Stimulated activated CD8-positive, alpha-beta memory T cell treated with anti-CD3 and anti-CD28 coated beads, Interleukin-4, amount 100 ng/mL, for 24 hours (primary cell): ENCODE results near the gene WFDC1.

Experiments used
- DNase-seq: peaks from one replicate; pipeline ENCODE4 v3.0.0-alpha.2; 2020; ENCODE audit warnings: low read depth

Gene WFDC1

DNA sequence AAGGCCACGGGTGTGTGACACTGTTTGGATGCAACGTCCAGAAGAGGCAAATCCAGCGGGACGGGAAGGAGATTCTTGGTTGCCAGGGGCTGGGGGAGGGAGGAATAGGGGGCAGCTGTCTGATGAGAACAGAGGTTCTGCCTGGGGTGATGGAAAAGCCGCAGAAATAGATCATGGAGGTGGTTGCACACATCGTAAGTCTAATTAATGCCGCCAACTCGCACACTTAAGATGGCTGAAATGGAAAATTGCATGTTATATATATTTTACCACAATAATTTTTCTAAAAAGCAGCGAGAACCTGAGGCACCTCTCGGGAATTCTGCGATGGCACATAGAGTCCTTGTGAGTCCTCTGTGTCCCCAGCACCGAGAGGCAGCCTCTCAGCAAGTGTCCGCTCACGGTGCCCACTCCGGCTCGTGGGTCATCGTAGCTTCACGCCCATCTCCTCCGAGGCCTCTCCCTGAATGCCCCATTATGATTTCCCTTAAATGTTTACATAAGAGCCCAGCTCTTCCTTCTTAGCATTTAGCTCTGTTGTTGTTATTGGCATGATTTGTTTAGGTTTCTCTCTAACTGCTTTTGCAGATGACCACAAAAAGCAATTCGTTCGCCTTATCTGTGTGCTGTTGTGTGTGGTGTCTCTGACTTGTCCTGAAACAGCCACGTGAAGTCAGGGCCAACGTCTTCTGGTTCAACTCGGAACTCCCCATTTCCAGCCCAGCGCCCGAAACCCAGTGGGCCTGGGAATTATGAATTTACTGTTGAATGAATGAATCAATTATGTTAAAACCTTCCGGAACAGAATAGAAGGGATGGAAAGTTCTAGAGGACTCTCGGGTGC lies 7.7 kb downstream of the WFDC1 start:
- DNase-seq = no peak

DNA sequence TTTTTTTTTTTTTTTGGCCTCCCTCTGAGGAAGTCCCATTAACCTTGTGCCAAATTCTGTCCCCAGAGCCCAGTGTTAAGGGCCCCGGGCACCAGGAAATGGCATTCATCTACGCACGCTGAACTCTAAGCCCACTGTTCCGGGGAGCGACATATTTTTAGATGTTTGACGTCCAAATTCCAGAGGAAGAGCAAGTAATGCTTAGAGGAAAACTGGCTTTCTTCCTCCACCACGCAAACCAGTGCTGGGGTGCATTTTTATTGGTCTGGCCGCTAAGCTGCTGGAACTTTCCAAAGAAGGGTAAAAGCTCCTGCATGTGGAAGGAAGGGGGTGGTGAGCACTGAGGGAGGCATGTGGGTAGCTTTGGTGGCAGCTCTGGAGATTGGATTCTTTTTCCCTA lies 8.3 kb downstream of the WFDC1 start:
- no peak for DNase-seq

DNA sequence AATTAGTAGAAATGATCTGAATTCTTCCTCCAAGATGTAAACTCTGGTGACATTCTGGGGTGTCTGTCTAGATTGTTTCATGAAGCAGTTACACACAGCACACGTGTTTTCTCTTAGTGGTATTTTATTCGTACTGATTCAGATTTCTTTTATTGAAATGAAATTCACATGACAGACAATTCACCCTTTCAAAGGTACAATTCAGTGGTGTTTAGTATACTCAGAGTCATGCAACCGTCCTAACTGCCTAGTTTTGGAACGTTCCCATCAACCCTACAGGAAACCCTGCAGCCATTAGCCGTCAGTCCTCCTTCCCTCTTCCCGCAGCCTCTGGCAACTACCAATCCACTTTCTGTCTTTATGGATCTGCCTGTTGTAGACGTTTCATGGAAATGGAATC lies 8.8 kb downstream of the WFDC1 start:
- no peak for DNase-seq

DNA sequence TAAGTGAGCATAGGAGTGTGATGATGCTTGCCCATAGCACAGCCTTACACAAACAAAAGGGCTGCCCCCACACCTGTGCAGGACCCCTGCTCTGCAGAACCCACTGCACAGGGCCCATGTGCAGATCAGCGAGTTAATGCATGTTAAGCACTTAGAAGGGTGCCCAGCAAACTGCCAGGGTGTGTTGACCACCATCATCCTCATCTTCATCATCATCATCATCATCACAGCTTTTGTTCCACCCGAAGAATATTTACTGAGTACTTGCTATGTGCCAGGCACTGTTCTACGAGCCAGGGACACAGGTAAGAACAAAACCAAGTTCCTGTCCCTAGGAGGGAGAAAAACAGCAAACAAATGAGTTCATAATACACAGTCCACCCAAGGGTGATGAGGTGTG lies 11.9 kb downstream of the WFDC1 start:
- DNase-seq = no peak

DNA sequence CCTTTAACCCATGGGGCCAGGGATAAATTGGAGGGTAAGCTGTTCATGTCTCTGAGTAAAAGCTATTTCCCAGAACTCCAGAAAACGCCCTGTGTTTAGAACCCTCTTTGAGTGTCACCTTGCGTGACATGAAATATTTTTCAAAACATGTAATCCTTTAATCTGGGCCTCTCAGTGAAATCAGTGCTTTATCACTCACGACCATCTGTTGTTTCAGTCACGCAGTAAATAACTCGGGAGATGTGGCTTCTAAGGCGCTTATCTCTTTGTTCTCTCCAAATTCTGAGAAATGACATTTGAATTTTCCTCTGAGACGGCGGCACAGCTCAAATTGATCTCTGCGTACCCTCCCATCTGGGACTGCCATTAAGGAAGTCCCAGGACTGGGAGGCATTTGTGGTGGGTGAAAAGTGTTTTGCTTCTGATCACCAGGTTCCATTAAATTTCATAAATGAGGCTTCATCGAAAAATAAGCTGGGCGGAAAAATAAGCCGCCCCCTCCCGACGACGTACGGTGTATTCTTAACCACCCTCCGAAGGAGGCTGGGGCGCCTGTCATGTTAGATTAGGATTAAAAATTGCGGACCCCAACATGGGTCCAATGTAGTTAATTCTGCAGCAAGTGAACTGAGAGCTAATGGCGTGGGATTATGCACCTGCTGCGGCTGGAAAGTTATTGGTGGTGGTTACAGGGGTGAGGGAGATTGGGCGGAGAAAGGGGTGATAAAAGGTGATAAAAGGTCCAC lies 12.7 kb downstream of the WFDC1 start:
- DNase-seq = no peak

DNA sequence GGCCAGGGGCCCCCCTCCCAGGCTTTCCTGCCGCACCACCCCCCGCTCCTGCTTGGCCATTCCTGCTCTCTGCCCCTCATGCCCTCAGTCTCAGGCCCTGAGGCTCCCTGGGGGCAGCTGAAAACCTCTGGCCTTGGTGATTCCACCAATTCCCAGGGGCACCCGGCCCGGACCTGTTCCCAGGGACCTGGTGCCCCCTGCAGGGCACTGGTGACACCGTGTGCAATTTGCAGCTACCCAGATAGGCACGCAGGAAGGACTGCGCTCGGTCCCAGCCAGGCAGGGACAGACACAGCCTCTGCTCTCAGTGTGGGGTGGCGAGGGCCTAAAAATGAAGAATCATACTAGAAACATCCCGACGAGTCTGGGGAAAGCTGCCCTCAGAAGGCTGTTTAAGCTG lies 13.4 kb downstream of the WFDC1 start:
- no peak for DNase-seq

DNA sequence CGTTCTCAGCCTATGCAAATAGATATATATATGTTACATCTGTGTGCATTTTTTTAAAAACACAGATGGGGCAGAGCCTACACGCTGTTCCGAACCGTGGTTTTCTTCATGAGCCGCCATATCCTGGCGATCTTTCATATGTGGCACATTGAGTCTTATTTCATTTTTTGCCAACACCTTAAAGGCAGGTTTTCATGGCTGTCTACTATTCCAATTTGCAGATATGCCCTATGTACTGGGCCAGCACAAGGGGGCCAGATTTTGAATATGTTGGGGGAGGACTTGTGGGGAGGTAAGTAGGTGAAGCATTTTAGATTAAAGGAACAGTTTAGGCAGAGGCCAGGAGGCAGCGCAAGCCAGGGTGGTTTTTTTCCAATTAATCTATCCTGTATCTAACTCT lies 16.0 kb downstream of the WFDC1 start:
- no peak for DNase-seq

DNA sequence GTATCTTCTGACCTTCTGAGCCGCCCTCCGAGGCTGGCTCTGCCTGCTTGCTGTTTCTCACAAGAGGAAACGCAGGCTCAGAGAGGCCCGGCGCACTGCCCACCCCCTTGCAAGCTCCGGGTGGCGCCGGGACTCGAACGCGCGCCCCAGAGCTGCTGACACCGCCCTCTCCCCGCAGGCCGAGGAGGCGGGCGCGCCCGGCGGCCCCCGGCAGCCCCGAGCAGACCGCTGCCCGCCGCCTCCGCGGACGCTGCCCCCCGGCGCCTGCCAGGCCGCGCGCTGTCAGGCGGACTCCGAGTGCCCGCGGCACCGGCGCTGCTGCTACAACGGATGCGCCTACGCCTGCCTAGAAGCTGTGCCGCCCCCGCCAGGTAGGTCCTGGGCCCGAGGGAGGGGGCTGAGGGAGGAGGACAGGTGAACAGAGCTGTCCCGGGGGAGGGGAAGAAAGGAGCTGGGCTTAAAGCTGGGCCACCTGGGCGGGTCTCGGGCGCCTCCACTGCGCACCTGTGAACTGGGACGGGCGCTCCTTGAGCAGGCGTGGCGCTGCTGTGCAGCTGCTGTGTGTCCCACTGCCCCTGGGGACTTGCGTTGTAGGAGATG lies 18.2 kb downstream of the WFDC1 start:
- DNase-seq = no peak

DNA sequence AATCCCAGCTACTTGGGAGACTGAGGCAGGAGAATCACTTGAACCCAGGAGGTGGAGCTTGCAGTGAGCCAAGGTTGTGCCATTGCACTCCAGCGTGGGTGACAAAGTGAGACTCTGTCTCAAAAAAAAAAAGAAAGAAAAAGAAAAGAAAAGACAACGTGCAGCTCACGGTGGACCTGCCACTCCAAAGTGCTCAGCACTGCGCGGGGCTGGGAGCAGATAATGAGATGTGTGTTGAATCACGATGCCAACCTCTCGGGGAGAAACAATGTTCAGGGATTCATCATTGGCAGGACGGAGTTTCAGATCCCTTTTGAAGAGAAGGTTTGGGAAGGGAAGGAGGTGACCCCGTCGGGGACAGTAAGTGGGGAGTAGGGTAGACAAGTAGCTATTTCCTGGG lies 19.2 kb downstream of the WFDC1 start:
- DNase-seq = no peak

DNA sequence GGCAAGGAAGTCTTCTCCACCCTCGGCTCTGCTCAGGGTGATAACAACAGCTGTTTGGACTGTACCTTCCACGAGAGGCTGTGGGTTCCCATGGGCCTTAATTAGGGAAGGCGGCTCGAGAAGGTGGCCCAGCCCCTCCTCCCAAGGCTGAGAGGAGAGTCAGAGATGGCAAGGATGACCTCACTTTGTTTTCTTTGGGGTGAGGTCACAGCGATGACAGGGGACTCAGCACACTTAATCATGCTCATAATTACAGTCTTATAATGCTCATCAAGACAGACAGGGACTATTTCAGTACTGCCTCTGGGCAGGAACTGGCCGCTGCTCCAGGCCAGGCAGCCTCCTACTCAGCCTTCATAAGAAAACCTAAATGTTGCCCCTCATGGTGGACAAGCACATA lies 19.7 kb downstream of the WFDC1 start:
- no peak for DNase-seq

DNA sequence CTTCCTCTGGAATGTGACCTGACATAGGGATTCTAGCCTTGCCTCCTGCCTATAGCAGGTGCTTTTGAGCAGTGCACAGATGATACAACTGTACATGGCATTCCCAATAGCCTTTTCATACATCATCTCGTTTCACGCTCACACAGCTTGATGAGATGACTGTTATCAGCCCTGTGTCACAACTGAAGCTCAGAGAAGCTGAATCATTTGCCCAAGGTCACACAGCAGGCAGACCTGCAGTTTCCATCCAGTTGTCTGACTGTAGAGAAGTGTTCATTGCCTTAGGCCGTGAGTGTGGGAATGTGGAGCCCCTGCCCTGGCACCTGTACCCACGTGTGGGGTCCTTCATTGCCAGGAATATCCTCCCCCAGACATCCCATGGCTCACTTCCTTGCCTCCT lies 20.1 kb downstream of the WFDC1 start:
- no peak for DNase-seq

DNA sequence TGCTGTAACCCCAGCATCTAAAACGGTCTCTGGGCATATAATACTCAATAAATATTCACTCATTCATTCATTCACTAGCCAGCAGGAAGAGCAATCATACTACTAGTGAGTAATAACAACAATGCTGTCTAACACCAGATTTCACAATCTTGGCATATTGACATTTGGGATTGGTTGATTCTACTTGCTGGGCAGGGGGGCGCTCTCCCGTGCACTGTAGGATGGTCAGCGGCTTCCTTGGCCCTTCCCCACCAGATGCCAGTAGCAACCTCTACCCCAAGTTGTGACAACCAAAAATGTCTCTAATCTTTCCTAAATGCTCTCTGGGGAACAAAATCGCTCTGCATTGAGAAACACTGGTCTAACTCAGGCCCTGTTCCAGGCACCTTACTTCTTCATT lies 20.7 kb downstream of the WFDC1 start:
- no peak for DNase-seq

DNA sequence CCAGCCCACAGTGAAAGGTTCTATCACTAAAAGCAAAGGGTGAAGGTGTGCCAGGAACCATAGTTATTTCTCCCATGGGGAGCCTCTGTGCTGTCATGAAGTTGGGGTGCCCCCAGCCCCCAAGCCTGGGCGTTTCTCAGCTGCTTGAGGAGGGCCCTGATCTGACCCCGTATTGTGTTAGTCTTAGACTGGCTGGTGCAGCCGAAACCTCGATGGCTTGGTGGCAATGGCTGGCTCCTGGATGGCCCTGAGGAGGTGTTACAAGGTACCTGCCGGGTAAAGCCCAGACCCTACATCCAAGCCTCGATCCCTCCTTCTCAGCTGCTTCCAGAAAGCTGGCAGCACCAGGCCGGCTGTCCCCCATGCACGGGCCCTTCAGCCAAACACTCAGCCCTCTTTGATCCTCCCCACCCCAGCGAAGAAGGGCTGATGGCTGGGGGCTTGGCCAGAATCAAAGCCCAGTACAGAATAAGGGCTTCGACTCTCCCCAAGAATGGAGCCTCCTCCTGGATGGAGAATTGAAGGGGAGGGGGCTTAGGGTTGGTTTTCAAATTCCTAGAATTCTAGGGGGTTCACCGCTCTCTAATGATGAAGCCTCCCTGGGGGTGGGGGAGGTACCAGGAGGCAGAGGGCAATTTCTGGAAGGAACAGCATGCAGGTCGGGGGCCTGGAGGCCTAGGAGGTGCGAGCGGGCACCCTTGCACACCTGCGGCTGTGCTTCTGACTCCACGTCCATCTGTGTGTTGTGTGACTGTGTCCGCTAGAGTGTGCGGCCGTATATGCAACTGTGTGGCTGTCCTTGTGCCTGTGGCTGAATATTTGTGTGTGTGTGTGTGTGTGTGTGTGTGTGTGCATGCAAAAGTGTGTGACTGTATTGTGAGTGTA lies 23.7 kb downstream of the WFDC1 start:
- DNase-seq = no peak

DNA sequence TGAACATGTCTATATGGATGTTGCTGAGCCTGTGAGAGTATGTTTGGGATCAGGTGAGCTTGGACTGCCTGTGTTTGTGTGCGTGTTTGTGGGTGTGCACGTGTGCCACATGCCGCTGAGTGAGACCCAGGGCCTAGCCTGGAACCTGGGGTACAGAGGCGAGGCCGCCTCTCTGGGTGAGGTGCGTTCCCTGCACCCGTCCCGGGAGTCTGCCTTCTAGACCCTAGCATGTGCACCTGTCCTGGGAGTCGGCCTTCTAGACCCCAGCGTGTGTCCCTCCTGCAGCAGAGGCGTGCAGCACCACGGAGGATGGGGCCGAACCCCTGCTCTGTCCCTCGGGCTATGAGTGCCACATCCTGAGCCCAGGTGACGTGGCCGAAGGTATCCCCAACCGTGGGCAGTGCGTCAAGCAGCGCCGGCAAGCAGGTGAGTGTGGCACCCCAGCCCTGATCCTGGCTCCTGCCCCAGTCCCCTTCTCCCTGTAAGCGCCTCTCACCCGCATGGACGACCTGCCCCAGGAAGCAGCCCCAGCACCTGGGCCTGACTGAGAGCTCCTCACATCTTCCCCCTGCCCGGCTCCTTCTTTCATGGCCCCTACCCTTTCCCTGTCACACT lies 24.6 kb downstream of the WFDC1 start:
- no peak for DNase-seq

DNA sequence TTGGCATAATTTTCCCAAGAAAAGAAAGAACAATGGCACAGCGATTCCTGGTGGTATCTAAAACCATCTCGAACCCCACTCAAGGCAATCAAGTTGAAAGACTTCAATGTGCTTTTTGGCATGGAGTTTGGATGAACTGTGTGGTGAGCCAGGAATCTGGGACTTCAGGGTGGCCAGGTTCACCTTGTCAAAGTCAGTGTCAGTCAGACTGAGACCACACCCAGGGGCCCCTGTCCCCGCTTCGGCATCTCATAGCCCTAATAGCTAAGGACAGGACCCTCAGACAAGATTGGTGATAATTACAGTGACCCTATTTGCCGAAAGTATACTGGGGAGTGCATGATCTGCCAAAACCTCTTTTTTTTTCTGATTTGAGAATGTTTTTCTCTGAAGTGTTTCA lies 25.8 kb downstream of the WFDC1 start:
- DNase-seq = no peak

DNA sequence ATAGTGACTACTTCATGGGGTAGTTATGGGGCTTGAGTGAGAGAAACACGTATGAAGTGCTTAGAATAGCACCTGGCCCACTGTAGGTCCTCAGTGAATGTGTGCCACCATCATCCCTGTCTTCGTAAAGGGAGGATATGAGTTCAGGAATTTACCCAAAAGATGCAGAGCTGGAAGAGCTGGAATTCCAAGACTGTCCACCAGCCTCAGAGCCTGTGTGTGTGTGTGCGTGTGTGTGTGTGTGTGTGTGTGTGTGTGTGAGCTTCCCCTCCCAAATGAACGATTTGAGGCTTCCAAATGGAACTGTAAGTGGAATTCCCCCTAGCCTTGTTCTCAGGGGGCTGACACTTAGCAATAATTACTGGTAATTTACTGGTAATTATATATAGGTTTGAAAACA lies 27.3 kb downstream of the WFDC1 start:
- no peak for DNase-seq

DNA sequence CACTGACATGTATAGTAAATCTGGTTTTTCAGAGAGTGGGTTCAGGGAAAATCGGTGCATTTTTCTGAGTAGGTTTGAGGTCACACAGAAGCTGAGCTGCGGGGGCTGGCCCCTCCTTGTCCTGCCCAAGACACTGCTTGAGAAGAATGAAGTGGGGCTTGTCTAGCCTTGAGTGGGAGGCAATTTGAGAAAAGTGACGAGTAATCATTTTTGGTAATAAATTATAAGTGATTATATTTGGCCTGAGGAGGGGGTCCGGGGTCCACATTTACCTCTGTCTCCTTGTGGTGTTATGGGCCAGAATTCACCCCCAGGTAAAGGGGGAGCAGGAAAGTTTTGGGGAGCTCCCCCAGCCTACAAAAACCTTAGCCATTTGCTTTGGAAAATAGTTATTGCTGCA lies 28.1 kb downstream of the WFDC1 start:
- DNase-seq = no peak

DNA sequence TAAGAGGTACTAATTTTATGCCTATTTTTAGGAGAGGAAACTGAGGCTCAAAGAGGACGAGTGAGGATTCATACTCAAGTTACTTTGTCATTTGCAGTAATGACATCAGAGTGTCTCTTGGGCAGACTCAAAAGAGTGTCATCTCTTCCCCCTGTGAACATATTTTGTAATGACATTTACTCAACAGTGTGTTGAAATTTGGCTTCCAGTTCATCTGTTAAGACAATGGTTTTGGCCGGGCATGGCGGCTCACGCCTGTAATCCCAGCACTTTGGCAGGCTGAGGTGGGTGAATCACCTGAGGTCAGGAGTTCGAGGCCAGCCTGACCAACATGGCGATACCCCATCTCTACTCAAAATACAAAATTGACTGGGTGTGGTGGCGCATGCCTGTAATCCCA lies 28.9 kb downstream of the WFDC1 start:
- DNase-seq = no peak

DNA sequence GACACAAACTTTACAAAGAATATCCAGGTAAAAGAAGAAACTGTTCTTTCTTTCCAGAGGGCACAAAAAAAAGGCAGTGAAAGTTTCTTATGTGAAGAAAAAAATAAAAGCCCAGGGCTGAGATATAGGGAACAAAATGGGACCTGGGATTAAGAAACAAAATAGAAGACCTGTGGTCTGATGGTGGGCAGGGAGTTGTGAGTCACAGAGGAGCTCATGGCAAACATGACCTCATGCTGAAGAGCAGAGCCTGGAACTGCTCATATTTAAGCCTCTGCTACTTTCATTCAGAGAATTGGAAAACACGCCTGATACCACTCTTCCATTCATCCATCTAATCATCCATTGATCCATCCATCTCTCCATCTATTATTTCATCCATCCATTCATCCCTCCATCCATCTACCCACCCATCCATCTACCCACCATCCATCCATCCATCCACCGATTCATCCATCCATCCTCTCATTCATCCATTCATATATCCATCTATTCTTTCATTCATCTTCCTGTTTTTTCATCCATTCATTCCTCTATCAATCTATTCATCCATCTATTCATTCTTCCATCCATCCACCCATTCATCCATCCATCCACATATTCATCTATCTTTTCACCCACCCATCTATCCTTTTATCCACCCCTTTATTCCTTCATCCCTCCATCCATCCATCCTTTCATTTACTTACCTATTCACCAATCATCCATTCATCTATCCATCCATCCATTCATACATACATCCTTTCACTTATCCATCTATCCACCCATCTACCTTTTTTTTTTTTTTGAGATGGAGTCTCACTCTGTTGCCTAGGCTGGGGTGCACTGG lies 30.0 kb downstream of the WFDC1 start:
- DNase-seq = no peak

DNA sequence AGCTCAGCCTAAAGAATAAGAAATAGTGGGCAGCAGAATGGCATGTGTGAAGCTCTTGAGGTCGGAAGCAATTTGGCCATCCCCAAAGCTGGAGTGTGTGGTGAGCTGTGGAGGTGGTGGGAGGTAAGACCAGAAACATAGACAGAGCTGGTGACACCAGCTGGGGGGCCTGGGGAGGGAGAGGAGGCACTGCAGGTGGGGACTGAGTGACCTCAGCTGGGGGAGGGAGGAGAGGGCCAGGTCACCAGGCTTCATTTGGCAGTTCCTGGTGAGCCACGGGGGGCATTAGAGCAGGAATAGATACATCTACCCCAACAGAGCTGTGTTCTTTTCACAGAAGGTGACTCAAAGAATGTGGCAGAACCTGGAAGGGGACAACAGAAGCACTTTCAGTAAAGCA lies 31.9 kb downstream of the WFDC1 start:
- DNase-seq = no peak

DNA sequence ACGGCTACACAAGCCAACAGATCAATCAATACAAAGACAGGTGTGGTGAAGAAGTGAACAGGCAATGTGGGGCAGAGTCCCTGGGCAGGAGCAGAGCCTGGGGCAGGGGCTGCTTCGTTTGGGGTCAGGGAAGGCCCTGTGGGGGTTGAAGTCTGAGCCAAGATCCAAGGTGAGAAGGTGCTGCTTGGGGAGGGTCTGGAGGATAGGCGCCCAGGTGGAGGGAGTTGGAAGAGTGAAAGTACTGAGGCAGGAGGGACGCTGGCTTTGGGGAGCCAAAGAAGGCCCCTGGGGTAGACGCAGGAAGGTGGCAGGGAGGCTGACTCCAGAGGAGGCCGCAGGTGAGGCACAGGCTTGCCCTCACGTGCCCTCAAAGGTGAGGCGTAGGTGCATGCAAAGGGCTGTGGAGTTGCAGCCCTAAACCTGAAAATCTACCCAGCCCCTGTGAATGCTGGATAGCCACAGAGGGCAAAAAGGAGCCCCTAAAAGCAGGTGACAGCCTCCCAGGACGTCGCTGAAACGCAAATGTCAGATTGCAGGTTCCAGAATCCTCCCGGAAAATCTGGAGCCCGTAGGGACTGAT lies 33.3 kb downstream of the WFDC1 start:
- DNase-seq = no peak
